SKM-1 treated with dmso at 0.1 percent for 144 hours (cell line): ENCODE measurements around the gene TMEM53.
"Not testable (repeated sequence)": the region's sequence is repeated elsewhere in the genome, so short reads cannot be mapped to it uniquely, and the experiment has no call there.

ENCODE experiments used
- DNase-seq: peaks from one replicate; lab custom pipeline; 2025; ENCODE audit not compliant: unreplicated experiment; lab: John Stamatoyannopoulos, UW

The TMEM53 gene

GRCh38 chr1:44672961-44673674 lies 1.2 kb downstream of the TMEM53 start:
- no peak for DNase-seq

- DNase-seq, result peak; percentile 96
Measured at GRCh38 chr1:44672254-44672955, 1.9 kb downstream of the TMEM53 start.

GRCh38 chr1:44670751-44671640 lies 3.3 kb downstream of the TMEM53 start:
- no peak for DNase-seq

- not testable (repeated sequence) for DNase-seq
Measured at GRCh38 chr1:44666719-44667118, 7.6 kb downstream of the TMEM53 start.

GRCh38 chr1:44664730-44665370 lies 9.4 kb downstream of the TMEM53 start:
- no peak for DNase-seq

- no peak for DNase-seq
Measured at GRCh38 chr1:44663417-44663816, 10.9 kb downstream of the TMEM53 start.

- no peak for DNase-seq
Measured at GRCh38 chr1:44662683-44663030, 11.6 kb downstream of the TMEM53 start.

- no peak for DNase-seq
Measured at GRCh38 chr1:44661781-44662682, 12.2 kb downstream of the TMEM53 start.

GRCh38 chr1:44660176-44660575 lies 14.1 kb downstream of the TMEM53 start:
- no peak for DNase-seq

GRCh38 chr1:44659566-44659965 lies 14.7 kb downstream of the TMEM53 start:
- no peak for DNase-seq

GRCh38 chr1:44655609-44656008 lies 18.7 kb downstream of the TMEM53 start:
- peak; percentile 11 for DNase-seq

- no peak for DNase-seq
Measured at GRCh38 chr1:44654621-44655187, 19.6 kb downstream of the TMEM53 start.

GRCh38 chr1:44653107-44653964 lies 20.9 kb downstream of the TMEM53 start:
- DNase-seq, result no peak

- peak; percentile 44 for DNase-seq
Measured at GRCh38 chr1:44652445-44653106, 21.7 kb downstream of the TMEM53 start.

GRCh38 chr1:44651069-44651468 lies 23.2 kb downstream of the TMEM53 start:
- no peak for DNase-seq

GRCh38 chr1:44650159-44650831 lies 24.0 kb downstream of the TMEM53 start:
- no peak for DNase-seq

- DNase-seq, result no peak
Measured at GRCh38 chr1:44649788-44650158, 24.5 kb downstream of the TMEM53 start.
